Upper lobe of left lung (tissue), 4 donors: ENCODE data around the gene FOXI3.

Experiments
- CTCF ChIP-seq, 6 experiments: fragments of 450-650 bp in 4 of 6; fragments of 200-600 bp in 2 of 6; sonication (generic) in 2 of 6; IDR thresholded peaks; one replicate each; pipeline ENCODE4 v1.5.1; 2016 to 2019; ENCODE audit warnings: antibody characterized with exemption in 6 of 6
- POLR2A ChIP-seq, 4 donors: fragments of 450-650 bp; IDR thresholded peaks; one replicate each; pipeline ENCODE4 v1.5.1; 2016 to 2017; ENCODE audit warnings: antibody characterized with exemption in 4 of 4, mild to moderate bottlenecking in 2 of 4
- POLR2AphosphoS5 ChIP-seq, 2 donors: sonication (generic); formaldehyde crosslinking; IDR thresholded peaks; one replicate each; pipeline ENCODE4 v1.5.1; 2017; ENCODE audit warnings: antibody characterized with exemption in 2 of 2

- TF ChIP-seq POLR2A (IDR thresholded peaks at IDR 0.05): no peak
- no peak for TF ChIP-seq CTCF (IDR thresholded peaks at IDR 0.05)
- no peak for TF ChIP-seq POLR2AphosphoS5 (IDR thresholded peaks at IDR 0.05)
Observed at GRCh38 chr2:88429929-88430328, 22.6 kb downstream of the FOXI3 start.
